Gastrocnemius medialis (tissue), 4 donors: ENCODE measurements around the gene GRIA1.

Experiments used
- POLR2A ChIP-seq, 2 donors: fragments of 450-650 bp; IDR thresholded peaks; one replicate each; pipeline ENCODE4 v1.6.1; 2017; ENCODE audit warnings: antibody characterized with exemption in 2 of 2, mild to moderate bottlenecking in 2 of 2, moderate library complexity in 2 of 2
- TF ChIP-seq, protein P1 (sequence below), 5 experiments: fragments of 450-650 bp in 3 of 5; fragments of 200-600 bp in 2 of 5; sonication (generic) in 2 of 5; IDR thresholded peaks in 4 of 5; conservative IDR thresholded peaks in 1 of 5; 1 replicate in 4 of 5; 2 replicates in 1 of 5; pipeline ENCODE4 v1.5.1; 2016 to 2019; ENCODE audit warnings: antibody characterized with exemption in 5 of 5, mild to moderate bottlenecking in 3 of 5, moderate library complexity in 3 of 5

GRCh38 chr5:153496835-153497234 lies 6.4 kb downstream of the GRIA1 start:
- TF ChIP-seq POLR2A (IDR thresholded peaks at IDR 0.05), result no peak
- TF ChIP-seq, protein P1, sequence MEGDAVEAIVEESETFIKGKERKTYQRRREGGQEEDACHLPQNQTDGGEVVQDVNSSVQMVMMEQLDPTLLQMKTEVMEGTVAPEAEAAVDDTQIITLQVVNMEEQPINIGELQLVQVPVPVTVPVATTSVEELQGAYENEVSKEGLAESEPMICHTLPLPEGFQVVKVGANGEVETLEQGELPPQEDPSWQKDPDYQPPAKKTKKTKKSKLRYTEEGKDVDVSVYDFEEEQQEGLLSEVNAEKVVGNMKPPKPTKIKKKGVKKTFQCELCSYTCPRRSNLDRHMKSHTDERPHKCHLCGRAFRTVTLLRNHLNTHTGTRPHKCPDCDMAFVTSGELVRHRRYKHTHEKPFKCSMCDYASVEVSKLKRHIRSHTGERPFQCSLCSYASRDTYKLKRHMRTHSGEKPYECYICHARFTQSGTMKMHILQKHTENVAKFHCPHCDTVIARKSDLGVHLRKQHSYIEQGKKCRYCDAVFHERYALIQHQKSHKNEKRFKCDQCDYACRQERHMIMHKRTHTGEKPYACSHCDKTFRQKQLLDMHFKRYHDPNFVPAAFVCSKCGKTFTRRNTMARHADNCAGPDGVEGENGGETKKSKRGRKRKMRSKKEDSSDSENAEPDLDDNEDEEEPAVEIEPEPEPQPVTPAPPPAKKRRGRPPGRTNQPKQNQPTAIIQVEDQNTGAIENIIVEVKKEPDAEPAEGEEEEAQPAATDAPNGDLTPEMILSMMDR (IDR thresholded peaks at IDR 0.05 in 4 of 5, conservative IDR thresholded peaks at IDR 0.05 in 1 of 5), result peak; percentile 14 to 39 (median 27)
